GM12801 (cell line): ENCODE results near the gene VEGFB.

Experiments used
- TF ChIP-seq, protein P1 (sequence below): IDR thresholded peaks from one replicate; pipeline ENCODE4 v1.5.1; 2011; ENCODE audit warnings: control low read depth; ENCODE audit not compliant: insufficient read length; ENCODE audit errors: extremely low read depth

Gene VEGFB

DNA sequence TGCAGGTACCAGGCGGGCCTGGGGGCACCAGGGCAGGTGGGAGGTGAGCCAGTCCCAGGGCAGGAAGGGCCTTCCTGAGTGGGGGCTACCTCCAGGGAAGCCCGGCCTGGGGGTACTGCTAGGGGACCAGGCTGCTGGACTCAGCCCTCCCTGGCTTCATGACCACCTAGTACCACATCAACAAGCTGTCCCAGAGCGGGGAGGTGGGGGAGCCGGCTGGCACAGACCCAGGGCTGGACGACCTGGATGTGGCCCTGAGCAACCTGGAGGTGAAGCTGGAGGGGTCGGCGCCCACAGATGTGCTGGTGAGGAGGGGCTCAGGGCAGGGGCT, 15.1 kb upstream of the VEGFB start:
- TF ChIP-seq, protein P1, sequence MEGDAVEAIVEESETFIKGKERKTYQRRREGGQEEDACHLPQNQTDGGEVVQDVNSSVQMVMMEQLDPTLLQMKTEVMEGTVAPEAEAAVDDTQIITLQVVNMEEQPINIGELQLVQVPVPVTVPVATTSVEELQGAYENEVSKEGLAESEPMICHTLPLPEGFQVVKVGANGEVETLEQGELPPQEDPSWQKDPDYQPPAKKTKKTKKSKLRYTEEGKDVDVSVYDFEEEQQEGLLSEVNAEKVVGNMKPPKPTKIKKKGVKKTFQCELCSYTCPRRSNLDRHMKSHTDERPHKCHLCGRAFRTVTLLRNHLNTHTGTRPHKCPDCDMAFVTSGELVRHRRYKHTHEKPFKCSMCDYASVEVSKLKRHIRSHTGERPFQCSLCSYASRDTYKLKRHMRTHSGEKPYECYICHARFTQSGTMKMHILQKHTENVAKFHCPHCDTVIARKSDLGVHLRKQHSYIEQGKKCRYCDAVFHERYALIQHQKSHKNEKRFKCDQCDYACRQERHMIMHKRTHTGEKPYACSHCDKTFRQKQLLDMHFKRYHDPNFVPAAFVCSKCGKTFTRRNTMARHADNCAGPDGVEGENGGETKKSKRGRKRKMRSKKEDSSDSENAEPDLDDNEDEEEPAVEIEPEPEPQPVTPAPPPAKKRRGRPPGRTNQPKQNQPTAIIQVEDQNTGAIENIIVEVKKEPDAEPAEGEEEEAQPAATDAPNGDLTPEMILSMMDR: no peak

DNA sequence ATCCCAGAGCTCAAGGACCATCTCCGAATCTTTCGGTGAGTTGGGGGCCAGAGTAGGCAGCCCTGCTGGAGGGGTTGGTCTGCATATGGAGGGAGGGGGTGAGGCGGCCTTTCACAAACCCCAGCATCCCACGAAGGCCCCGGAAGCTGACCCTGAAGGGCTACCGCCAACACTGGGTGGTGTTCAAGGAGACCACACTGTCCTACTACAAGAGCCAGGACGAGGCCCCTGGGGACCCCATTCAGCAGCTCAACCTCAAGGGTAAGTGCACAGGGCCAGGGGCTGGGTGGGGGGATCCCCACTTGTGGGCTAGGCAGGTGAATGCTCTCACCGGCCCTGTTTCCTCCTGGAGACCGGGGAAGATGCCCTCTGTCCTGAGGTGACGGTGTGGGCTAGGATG, 14.6 kb upstream of the VEGFB start:
- TF ChIP-seq, protein P1: no peak

DNA sequence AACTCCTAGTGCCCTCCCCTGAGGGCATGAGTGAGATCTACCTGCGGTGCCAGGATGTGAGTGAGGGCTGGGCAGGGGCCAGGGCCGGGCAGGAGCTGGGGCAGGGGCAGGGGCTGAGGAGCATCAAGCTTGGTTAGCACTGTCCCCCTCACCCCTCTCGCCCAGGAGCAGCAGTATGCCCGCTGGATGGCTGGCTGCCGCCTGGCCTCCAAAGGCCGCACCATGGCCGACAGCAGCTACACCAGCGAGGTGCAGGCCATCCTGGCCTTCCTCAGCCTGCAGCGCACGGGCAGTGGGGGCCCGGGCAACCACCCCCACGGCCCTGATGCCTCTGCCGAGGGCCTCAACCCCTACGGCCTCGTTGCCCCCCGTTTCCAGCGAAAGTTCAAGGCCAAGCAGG, 14.1 kb upstream of the VEGFB start:
- TF ChIP-seq, protein P1: no peak

DNA sequence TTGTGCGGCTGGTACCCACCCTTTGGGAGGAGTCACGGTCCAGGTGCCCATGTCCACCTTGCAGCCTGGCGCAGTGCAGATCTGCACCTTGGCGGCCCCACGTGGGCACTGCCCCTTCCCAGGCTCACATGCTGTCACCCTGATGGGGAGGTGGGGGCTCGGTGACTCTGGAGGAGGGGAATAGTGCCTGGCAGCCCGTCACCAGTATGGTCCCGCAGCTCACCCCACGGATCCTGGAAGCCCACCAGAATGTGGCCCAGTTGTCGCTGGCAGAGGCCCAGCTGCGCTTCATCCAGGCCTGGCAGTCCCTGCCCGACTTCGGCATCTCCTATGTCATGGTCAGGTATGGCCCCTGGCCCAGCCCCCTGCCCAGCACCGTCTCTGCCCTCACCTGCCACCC, 13.6 kb upstream of the VEGFB start:
- TF ChIP-seq, protein P1: no peak

DNA sequence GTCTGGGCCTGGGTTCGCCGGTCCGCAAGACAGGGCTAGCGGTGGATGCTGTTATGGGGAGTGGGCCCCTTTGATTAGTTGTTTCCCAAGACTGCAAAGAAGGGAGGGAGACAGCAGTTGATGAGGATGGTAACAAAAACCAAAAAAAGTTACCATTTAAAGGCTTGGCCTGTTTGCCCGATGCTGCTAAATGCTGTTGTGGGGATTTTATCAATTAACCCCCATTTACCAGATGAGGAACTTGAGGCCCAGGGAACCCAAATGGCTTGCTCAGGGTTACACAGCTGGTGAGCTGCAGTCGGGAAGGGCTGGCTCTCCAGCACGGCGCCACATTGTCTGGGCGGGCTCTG, 11.8 kb upstream of the VEGFB start:
- TF ChIP-seq, protein P1: no peak

DNA sequence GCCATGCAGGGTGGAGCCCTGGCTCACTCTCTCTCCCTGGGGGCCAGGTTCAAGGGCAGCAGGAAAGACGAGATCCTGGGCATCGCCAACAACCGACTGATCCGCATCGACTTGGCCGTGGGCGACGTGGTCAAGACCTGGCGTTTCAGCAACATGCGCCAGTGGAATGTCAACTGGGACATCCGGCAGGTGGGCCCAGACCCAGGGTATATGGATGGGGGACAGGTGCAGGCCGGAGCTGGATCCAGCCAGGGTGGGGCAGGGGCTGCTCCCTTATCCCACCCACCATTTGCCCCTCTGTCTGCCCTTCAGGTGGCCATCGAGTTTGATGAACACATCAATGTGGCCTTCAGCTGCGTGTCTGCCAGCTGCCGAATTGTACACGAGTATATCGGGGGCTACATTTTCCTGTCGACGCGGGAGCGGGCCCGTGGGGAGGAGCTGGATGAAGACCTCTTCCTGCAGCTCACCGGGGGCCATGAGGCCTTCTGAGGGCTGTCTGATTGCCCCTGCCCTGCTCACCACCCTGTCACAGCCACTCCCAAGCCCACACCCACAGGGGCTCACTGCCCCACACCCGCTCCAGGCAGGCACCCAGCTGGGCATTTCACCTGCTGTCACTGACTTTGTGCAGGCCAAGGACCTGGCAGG, 11.3 kb upstream of the VEGFB start:
- TF ChIP-seq, protein P1: no peak

DNA sequence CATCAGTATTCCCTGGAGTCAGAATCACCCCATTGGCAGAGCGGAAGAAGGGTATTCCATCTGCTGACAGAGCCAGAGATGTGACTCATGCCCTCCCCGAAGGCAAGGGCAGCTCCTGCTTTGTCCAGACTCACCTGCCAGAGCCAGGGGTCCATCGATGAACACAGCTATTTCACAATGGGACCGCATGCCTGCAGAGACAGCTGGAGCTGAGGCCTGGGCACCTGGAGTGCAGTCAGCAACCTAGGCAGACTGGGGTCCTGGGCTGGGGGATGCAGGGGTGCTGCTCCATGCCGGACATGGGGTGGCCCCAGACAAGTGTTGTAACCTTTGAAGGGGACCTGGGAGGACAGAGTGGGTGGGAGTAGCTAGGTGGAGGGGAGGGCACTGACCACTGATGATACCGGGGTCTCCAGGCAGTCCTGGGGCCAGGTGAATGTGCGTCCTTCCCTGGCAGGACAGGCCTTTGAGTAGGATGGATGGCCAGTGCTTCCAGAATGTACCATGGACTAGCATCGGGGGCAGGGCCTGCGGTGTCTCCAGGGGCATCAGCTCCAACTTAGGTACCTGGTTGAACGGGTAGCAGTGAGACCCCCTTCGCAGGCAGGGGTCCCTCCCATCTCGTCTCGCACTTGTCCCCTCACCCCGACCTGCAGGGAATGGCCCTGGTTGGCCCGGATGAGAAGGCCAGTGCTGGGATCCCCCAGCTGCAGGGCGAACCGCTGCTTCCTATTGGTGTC, 10.1 kb upstream of the VEGFB start:
- TF ChIP-seq, protein P1: no peak
